WERI-Rb-1 (cell line): ENCODE results near the gene CD101.

Source experiments
- DNase-seq: peaks from one replicate; pipeline ENCODE4 v3.0.0-alpha.2; 2020
- H3K27ac ChIP-seq: fragments of 250-450 bp; sonication (Bioruptor Pico); 2 replicates; pipeline ENCODE4 v1.5.1; 2020; ENCODE audit warnings: mild to moderate bottlenecking, moderate library complexity
- H3K27me3 ChIP-seq: fragments of 250-450 bp; sonication (Bioruptor Pico); 2 replicates; pipeline ENCODE4 v1.5.1; 2021; ENCODE audit warnings: mild to moderate bottlenecking, low read depth, moderate library complexity; ENCODE audit not compliant: insufficient read depth, severe bottlenecking
- H3K36me3 ChIP-seq: fragments of 250-450 bp; sonication (Bioruptor Pico); 2 replicates; pipeline ENCODE4 v1.5.1; 2020; ENCODE audit warnings: mild to moderate bottlenecking, moderate library complexity
- H3K4me3 ChIP-seq: 2 replicates; pipeline ENCODE4 v1.5.1; 2011; ENCODE audit warnings: low read depth, mild to moderate bottlenecking, control low read depth, low read length
- H3K9me3 ChIP-seq: fragments of 250-450 bp; sonication (Bioruptor Pico); 2 replicates; pipeline ENCODE4 v1.5.1; 2021; ENCODE audit warnings: mild to moderate bottlenecking, moderate library complexity; ENCODE audit not compliant: severe bottlenecking
- CTCF ChIP-seq: IDR thresholded peaks from 2 replicates; pipeline ENCODE4 v1.5.1; 2011; ENCODE audit warnings: low read depth, mild to moderate bottlenecking, control low read depth, inconsistent platforms, low read length

The CD101 gene

GRCh38 chr1:117000142-117000541 is 1.4 kb upstream of the CD101 start:
- no peak for TF ChIP-seq CTCF
- no peak for DNase-seq
- Histone ChIP-seq H3K9me3 (no peaks in the 10 kb centered on the region), H3K27me3 (no peaks in the 10 kb centered on the region), H3K36me3 (no peaks in the 10 kb centered on the region), H3K27ac (no peak overlapping the region), H3K4me3 (no peak overlapping the region)

- no peaks in the 10 kb centered on the region for H3K36me3 ChIP-seq
- TF ChIP-seq CTCF: no peak
- no peaks in the 10 kb centered on the region for H3K9me3 ChIP-seq
- no peak for DNase-seq
- H3K27me3 ChIP-seq: no peaks in the 10 kb centered on the region
- H3K27ac ChIP-seq: no peak overlapping the region
- no peak overlapping the region for H3K4me3 ChIP-seq
Measured at GRCh38 chr1:117003223-117003875, 1.8 kb downstream of the CD101 start.

- no peaks in the 10 kb centered on the region for H3K27me3 ChIP-seq
- no peak overlapping the region for H3K4me3 ChIP-seq
- H3K27ac ChIP-seq: no peak overlapping the region
- no peak for DNase-seq
- H3K9me3 ChIP-seq: no peaks in the 10 kb centered on the region
- TF ChIP-seq CTCF: no peak
- no peaks in the 10 kb centered on the region for H3K36me3 ChIP-seq
Measured at GRCh38 chr1:117007719-117008013, 6.1 kb downstream of the CD101 start.

DNA sequence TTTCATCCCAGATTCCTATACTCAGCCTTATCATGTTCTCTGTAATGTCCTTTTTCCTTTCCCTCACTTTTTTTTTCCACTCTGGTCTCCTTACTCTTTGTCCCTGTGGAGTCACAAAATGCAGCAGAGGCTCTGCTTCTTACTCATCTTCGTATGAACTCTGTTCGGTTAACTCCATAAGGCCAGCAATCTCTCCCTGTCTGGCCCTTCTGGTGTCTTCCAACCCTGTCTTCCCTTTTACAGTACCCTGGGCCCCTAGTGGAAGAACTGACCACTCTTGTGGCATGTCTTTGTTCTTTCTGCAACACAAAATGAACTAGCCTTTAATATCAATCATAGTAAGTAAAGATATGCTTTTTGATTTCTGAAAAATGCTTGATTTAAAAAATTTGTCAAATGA is 7.1 kb downstream of the CD101 start:
- no peak overlapping the region for H3K4me3 ChIP-seq
- H3K9me3 ChIP-seq: no peaks in the 10 kb centered on the region
- H3K36me3 ChIP-seq: no peaks in the 10 kb centered on the region
- TF ChIP-seq CTCF: no peak
- H3K27me3 ChIP-seq: no peaks in the 10 kb centered on the region
- DNase-seq: no peak
- no peak overlapping the region for H3K27ac ChIP-seq

DNA sequence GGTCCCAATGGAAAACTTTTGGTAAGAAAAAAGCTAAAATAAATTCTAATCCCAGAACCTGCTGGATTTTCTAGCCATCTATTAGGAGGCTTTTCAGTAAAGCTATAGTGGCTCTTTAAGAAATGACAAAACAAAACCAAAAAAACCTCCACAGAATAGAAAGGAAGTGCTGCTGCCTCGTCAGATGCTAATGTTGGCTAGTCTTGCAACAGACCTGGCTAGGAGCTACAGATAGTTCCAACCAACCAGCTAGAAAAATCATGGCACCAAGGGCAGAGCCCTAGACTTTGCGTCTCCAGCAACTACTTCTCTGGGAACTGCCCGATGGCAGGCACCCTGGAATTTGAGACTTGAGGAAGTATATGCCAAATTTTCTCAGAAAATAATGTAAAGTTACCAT is 7.6 kb downstream of the CD101 start:
- Histone ChIP-seq H3K4me3 (no peak overlapping the region), H3K27ac (no peak overlapping the region), H3K9me3 (no peaks in the 10 kb centered on the region), H3K27me3 (no peaks in the 10 kb centered on the region), H3K36me3 (no peaks in the 10 kb centered on the region)
- DNase-seq: no peak
- TF ChIP-seq CTCF: no peak

GRCh38 chr1:117010310-117010969 is 8.9 kb downstream of the CD101 start:
- Histone ChIP-seq H3K4me3 (no peak overlapping the region), H3K27me3 (no peaks in the 10 kb centered on the region), H3K9me3 (no peaks in the 10 kb centered on the region), H3K27ac (no peak overlapping the region), H3K36me3 (no peaks in the 10 kb centered on the region)
- no peak for DNase-seq
- no peak for TF ChIP-seq CTCF
